Hepatocyte (in vitro differentiated cells): Measurements from ENCODE around the gene FGF9.

Source experiments
- CTCF ChIP-seq: fragments of 200-600 bp; sonication (generic); IDR thresholded peaks from 2 replicates; pipeline ENCODE4 v1.5.1; 2016; ENCODE audit warnings: antibody characterized with exemption, mild to moderate bottlenecking; ENCODE audit not compliant: poor library complexity
- EZH2 ChIP-seq: fragments of 200-600 bp; sonication (generic); IDR thresholded peaks from 2 replicates; pipeline ENCODE4 v1.6.1; 2016; ENCODE audit warnings: antibody characterized with exemption, mild to moderate bottlenecking, borderline replicate concordance

DNA sequence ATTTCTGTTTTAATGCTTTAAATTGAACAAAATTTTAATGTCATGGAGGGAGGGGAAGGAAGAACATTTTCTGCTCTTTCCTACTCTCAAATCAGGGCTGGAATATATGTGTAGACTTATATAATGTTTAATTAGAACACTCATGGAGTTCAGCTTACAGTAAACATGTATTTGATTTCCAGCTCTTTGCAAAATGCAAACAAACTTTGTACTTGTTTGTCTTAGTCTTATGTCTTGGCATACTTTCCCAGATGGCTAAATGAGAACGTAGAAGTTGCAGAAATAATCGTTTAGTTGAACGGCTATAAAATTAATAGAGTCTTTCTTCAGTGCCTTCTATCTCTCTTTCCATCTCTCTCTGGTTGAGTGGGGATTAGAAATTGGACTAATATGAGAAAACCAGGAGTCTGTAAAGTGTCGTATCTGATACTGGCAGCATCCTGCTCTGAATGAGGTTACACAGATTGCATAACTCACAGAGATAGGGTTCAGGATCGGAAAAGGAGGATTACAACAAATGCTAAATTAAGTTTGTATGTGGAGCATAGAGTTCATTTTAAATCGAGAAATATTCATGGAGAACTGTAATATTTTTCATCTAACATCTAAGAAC is 82.3 kb downstream of the FGF9 start:
- TF ChIP-seq CTCF = no peak
- no peak for TF ChIP-seq EZH2
